Astrocyte (in vitro differentiated cells and primary cell): Measurements from ENCODE around the gene PUS7L.

Source experiments
- EZH2 ChIP-seq: IDR thresholded peaks from 2 replicates; pipeline ENCODE4 v1.6.1; 2012; ENCODE audit warnings: mild to moderate bottlenecking, low read length, inconsistent platforms; ENCODE audit not compliant: insufficient read depth
- TF ChIP-seq, protein P1 (sequence below): IDR thresholded peaks from 2 replicates; pipeline ENCODE4 v1.5.1; 2011; ENCODE audit warnings: low read depth, mild to moderate bottlenecking, inconsistent platforms, low read length, moderate library complexity; ENCODE audit not compliant: insufficient read depth

DNA sequence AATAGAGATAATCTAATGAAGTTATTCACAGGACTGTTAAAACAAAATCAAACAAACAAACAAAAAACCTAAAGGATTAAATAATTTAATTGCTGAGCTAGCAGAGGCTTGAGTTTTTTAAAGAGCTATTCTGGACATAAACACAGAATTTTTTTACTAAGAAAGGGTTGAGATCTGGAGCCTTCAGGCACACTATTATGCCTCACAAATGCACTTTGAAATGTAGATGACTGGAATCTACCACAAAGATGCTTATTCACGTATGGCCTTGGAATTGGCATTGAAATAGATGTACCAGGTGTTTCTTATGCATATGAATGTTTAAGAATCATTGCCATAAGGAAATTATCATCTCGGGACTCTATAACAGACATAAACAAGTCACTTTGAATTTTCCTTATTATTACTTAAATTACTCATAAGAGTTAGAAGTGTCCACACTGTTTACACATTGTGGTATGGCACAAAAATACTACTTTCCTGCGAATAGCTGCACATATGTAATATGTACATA lies 21.6 kb downstream of the PUS7L start:
- TF ChIP-seq EZH2, result no peak
- TF ChIP-seq, protein P1, sequence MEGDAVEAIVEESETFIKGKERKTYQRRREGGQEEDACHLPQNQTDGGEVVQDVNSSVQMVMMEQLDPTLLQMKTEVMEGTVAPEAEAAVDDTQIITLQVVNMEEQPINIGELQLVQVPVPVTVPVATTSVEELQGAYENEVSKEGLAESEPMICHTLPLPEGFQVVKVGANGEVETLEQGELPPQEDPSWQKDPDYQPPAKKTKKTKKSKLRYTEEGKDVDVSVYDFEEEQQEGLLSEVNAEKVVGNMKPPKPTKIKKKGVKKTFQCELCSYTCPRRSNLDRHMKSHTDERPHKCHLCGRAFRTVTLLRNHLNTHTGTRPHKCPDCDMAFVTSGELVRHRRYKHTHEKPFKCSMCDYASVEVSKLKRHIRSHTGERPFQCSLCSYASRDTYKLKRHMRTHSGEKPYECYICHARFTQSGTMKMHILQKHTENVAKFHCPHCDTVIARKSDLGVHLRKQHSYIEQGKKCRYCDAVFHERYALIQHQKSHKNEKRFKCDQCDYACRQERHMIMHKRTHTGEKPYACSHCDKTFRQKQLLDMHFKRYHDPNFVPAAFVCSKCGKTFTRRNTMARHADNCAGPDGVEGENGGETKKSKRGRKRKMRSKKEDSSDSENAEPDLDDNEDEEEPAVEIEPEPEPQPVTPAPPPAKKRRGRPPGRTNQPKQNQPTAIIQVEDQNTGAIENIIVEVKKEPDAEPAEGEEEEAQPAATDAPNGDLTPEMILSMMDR, result no peak
